ENCODE results near the gene ATG16L2. TPM values are rescaled to one million over a fixed set of nuclear protein-coding genes. Genes with fewer than 3 reads are reported as not detected.

ATG16L2 gene
- total and polyA plus RNA-seq, 9 of the 15 experiments (the other 6 are each of a cell fraction or from before 2014, with no cell fraction given), result 0.18 to 11.2 (median 6.2) TPM

DNA sequence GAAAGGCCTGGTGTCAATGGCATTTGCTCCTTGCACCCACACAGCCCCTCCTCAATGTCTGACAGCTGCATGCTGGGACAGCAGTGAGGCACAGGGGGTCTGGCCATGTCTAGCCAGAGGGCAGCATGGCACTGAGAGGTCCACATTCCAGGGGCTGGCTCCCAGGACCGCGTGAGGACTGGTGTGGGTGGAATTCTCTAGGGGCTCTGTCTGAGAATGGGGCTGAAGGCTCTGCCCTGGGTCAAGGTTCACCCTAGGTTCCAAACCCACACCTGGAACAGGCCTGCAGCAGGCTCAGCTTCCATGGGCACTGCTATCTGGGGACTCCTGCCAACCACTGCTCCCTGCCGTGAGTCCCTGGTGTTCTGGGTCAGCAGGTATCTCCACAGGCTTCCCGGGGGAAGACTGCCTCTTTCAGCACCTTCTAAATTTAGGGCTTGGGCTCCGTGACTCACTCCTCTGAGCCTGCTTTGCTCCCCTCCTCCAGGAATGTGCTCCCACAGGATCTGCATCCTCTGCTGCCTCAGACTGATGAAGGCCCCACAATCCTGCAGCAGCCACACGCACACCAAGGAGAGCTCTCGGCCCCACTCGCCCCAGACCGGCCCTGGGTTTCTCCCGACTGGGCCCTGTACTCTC is 24.6 kb upstream of the ATG16L2 start:
- H3K36me3 ChIP-seq (ENCODE audit: control insufficient read depth, insufficient read depth, low read length), result no peaks in the 10 kb centered on the region
- intact Hi-C loops (cut with micrococcal nuclease), result no loop called here
- no TSS peak for BruUV-seq (replicated peaks)
- no peaks in the 10 kb centered on the region for H4K20me1 ChIP-seq (replicated peaks; ENCODE audit: control insufficient read depth, insufficient read depth, low read length)
- FAIRE-seq (no peak), ATAC-seq (no peak), DNase-seq (ENCODE audit: extremely low read depth in 1 of 4, low spot score in 3 of 4) (no peak)
- no peaks in the 10 kb centered on the region for H3K9me3 ChIP-seq (replicated peaks; ENCODE audit: control insufficient read depth, insufficient read depth, low read depth, low read length)
- POLR2A ChIA-PET, result interaction anchor here (0.6 to 1.3 kb wide), 3 partner anchors 8 to 656 kb away, joined by 3 to 13 read pairs (median 5); no protein-coding TSS in a partner anchor
- H3K27ac ChIP-seq (ENCODE audit: extremely low read depth, low read depth, low read length), result no peak overlapping the region
- in situ Hi-C loops (cut with MboI), result no loop called here
- no peaks in the 10 kb centered on the region for H3K27me3 ChIP-seq (ENCODE audit: control insufficient read depth in 2 of 2, insufficient read depth in 2 of 2, low read length in 2 of 2)
- no peak overlapping the region for H3K4me3 ChIP-seq
- no peak overlapping the region for H2AFZ ChIP-seq (ENCODE audit: low read depth, low read length)
- peaks cover 8% of the 10 kb centered on the region; the same call in 1 of the 3 replicates for H3K79me2 ChIP-seq (ENCODE audit: control insufficient read depth, insufficient read depth, low read length)
- 76% methylated on average over 8 of the region's 10 CpGs for WGBS (ENCODE audit: insufficient coverage, low coverage, missing lambda C conversion rate)
- peaks cover 38 to 59% of the 10 kb centered on the region in 2 experiments for H3K4me1 ChIP-seq (replicated peaks in 1 of 2; ENCODE audit: control insufficient read depth in 2 of 2, insufficient read depth in 2 of 2, low read length in 2 of 2)
- H3K9ac ChIP-seq (ENCODE audit: insufficient read depth in 1 of 2, low read depth in 2 of 2, low read length in 2 of 2), result peak overlapping the region in 1 of 2 experiments; percentile 41; a peak in 2 of 4 replicates
- H3K4me2 ChIP-seq (ENCODE audit: insufficient read depth, low read length), result no peak overlapping the region
- TF ChIP-seq ZKSCAN8 (CRISPR knock-in tag; IDR thresholded peaks at IDR 0.05) (no peak), CCAR2 (IDR thresholded peaks at IDR 0.05; ENCODE audit: low read depth, low read length) (no peak), ZNF263 (CRISPR knock-in tag; IDR thresholded peaks at IDR 0.05; ENCODE audit: borderline replicate concordance) (peak; percentile 91; the same call in 1 of the 2 replicates), RCOR1 (IDR thresholded peaks at IDR 0.05; ENCODE audit: borderline replicate concordance in 1 of 2, low read depth in 2 of 2, low read length in 2 of 2) (no peak), MCM5 (IDR thresholded peaks at IDR 0.05; ENCODE audit: low read depth) (no peak), PHF8 (IDR thresholded peaks at IDR 0.05; ENCODE audit: borderline replicate concordance, low read length) (no peak), ZZZ3 (IDR thresholded peaks at IDR 0.05) (no peak), MEIS2 (IDR thresholded peaks at IDR 0.05; ENCODE audit: partially characterized antibody) (peak; percentile 32), ZNF57 (CRISPR knock-in tag; IDR thresholded peaks at IDR 0.05) (no peak)
- CTCF ChIA-PET (ENCODE audit: low intra/inter-chr PET ratio), result no interaction called here
- H3K9me1 ChIP-seq (ENCODE audit: control insufficient read depth, insufficient read depth, low read length), result peaks cover 2% of the 10 kb centered on the region

Data from K562 (cell line).